Endothelial cell (in vitro differentiated cells): ENCODE data around the gene OSGEPL1. TPM values are rescaled to one million over a fixed set of nuclear protein-coding genes. Genes with fewer than 3 reads are reported as not detected.
"Not testable (repeated sequence)": the region's sequence is repeated elsewhere in the genome, so short reads cannot be mapped to it uniquely, and the experiment has no call there.

Experiments used
- DNase-seq: peaks from one replicate; pipeline ENCODE4 v3.0.0; 2021; ENCODE audit warnings: low spot score
- H3K27ac Mint-ChIP-seq: one replicate; pipeline ENCODE4 v1.8.0; 2021; ENCODE audit warnings: mixed read lengths, inconsistent platforms; ENCODE audit not compliant: unreplicated experiment
- H3K27me3 Mint-ChIP-seq: one replicate; pipeline ENCODE4 v1.8.0; 2021; ENCODE audit warnings: mild to moderate bottlenecking, moderate library complexity, mixed read lengths, inconsistent platforms; ENCODE audit not compliant: unreplicated experiment
- H3K36me3 Mint-ChIP-seq: one replicate; pipeline ENCODE4 v1.8.0; 2021; ENCODE audit warnings: mild to moderate bottlenecking, low read depth, mixed read lengths, inconsistent platforms; ENCODE audit not compliant: unreplicated experiment
- H3K4me1 Mint-ChIP-seq: one replicate; pipeline ENCODE4 v1.8.0; 2021; ENCODE audit warnings: mild to moderate bottlenecking, mixed read lengths, inconsistent platforms; ENCODE audit not compliant: unreplicated experiment
- H3K4me3 Mint-ChIP-seq: one replicate; pipeline ENCODE4 v1.8.0; 2021; ENCODE audit warnings: mild to moderate bottlenecking, mixed read lengths, inconsistent platforms; ENCODE audit not compliant: unreplicated experiment
- H3K9me3 Mint-ChIP-seq: one replicate; pipeline ENCODE4 v1.8.0; 2021; ENCODE audit warnings: mixed read lengths, inconsistent platforms; ENCODE audit not compliant: unreplicated experiment
- CTCF ChIP-seq: fragments of 200-600 bp; sonication (generic); IDR thresholded peaks from one replicate; pipeline ENCODE4 v1.5.0; 2021; ENCODE audit warnings: antibody characterized with exemption; ENCODE audit not compliant: unreplicated experiment
- total RNA-seq: library from RNA; stranded (reverse); fragmentation: NEBNext Ultra II Directional; extraction: Animal tissue kit (Norgen Biotek cat#: 25700); gene quantifications from one replicate; pipeline ENCODE4 v1.2.1, GENCODE V29; 2021; ENCODE audit not compliant: unreplicated experiment

OSGEPL1 gene
- total RNA-seq, 1 donor from 2014 or later, result 4.2 TPM

- no peaks in the 10 kb centered on the region for H3K4me1 Mint-ChIP-seq
- H3K27me3 Mint-ChIP-seq, result no peaks in the 10 kb centered on the region
- H3K27ac Mint-ChIP-seq, result no peak overlapping the region
- no peaks in the 10 kb centered on the region for H3K36me3 Mint-ChIP-seq
- no peak for TF ChIP-seq CTCF
- no peak overlapping the region for H3K4me3 Mint-ChIP-seq
- no peak for DNase-seq
- H3K9me3 Mint-ChIP-seq, result peaks cover 5% of the 10 kb centered on the region
Observed at GRCh38 chr2:189719571-189719970, 43.0 kb downstream of the OSGEPL1 start.

GRCh38 chr2:189717593-189717992 is 45.0 kb downstream of the OSGEPL1 start:
- not testable (repeated sequence) for H3K4me1 Mint-ChIP-seq, DNase-seq, H3K36me3 Mint-ChIP-seq, H3K27ac Mint-ChIP-seq, H3K27me3 Mint-ChIP-seq, H3K4me3 Mint-ChIP-seq, H3K9me3 Mint-ChIP-seq

- Mint-ChIP-seq H3K27ac (peak overlapping the region; percentile 80), H3K9me3 (no peaks in the 10 kb centered on the region), H3K4me3 (no peak overlapping the region), H3K36me3 (peaks cover 14% of the 10 kb centered on the region), H3K4me1 (peaks cover 18% of the 10 kb centered on the region), H3K27me3 (peaks cover 4% of the 10 kb centered on the region)
- TF ChIP-seq CTCF, result no peak
- no peak for DNase-seq
Observed at GRCh38 chr2:189709501-189710221, 52.9 kb downstream of the OSGEPL1 start.

GRCh38 chr2:189702071-189702470 is 60.5 kb downstream of the OSGEPL1 start:
- peak; percentile 60 for TF ChIP-seq CTCF
- Mint-ChIP-seq H3K27ac (no peak overlapping the region), H3K27me3 (no peaks in the 10 kb centered on the region), H3K4me3 (no peak overlapping the region), H3K36me3 (no peaks in the 10 kb centered on the region), H3K4me1 (no peaks in the 10 kb centered on the region), H3K9me3 (no peaks in the 10 kb centered on the region)
- DNase-seq, result no peak

- Mint-ChIP-seq H3K4me1 (no peaks in the 10 kb centered on the region), H3K27me3 (no peaks in the 10 kb centered on the region)
- DNase-seq, result no peak
Observed at GRCh38 chr2:189700681-189701080, 61.9 kb downstream of the OSGEPL1 start.

More at GRCh38 chr2:189700681-189701080, 61.9 kb downstream of the OSGEPL1 start:
- TF ChIP-seq CTCF, result no peak
- no peak overlapping the region for H3K27ac Mint-ChIP-seq
- no peaks in the 10 kb centered on the region for H3K36me3 Mint-ChIP-seq
- no peak overlapping the region for H3K4me3 Mint-ChIP-seq
- no peaks in the 10 kb centered on the region for H3K9me3 Mint-ChIP-seq
